ENCODE measurements around the gene MEIOB. TPM values are rescaled to one million over a fixed set of nuclear protein-coding genes. Genes with fewer than 3 reads are reported as not detected.

Gene MEIOB
- total RNA-seq, 1 experiment from 2014 or later = not detected

- ChIA-PET CTCF (interaction anchor here (1.1 kb wide), 1 partner anchor 116 kb away, joined by 3 read pairs; the partner anchor contains the start of gene MAPK8IP3), POLR2A (interaction anchor here (1.0 kb wide), 1 partner anchor 116 kb away, joined by 3 read pairs; the partner anchor contains the start of gene MAPK8IP3)
- BruUV-seq (replicated peaks) = no TSS peak
- H3K4me3 Mint-ChIP-seq (ENCODE audit: unreplicated experiment) = no peak overlapping the region
- no peak for DNase-seq (ENCODE audit: unreplicated experiment)
- no peak for TF ChIP-seq CTCF (IDR thresholded peaks at IDR 0.05; ENCODE audit: unreplicated experiment)
- H3K4me1 Mint-ChIP-seq (ENCODE audit: insufficient read depth, unreplicated experiment) = no peaks in the 10 kb centered on the region
- no peaks in the 10 kb centered on the region for H3K27me3 Mint-ChIP-seq (ENCODE audit: insufficient read depth, unreplicated experiment)
- peaks cover 38% of the 10 kb centered on the region for H3K36me3 Mint-ChIP-seq (ENCODE audit: insufficient read depth, unreplicated experiment)
- no peaks in the 10 kb centered on the region for H3K9me3 Mint-ChIP-seq (ENCODE audit: unreplicated experiment)
- intact Hi-C loops (cut with micrococcal nuclease) = no loop called here
- H3K27ac Mint-ChIP-seq (ENCODE audit: low read depth, unreplicated experiment) = no peak overlapping the region
Measured at GRCh38 chr16:1821861-1822611, 49.9 kb downstream of the MEIOB start.

GRCh38 chr16:1820946-1821290 lies 51.0 kb downstream of the MEIOB start:
- Mint-ChIP-seq H3K27ac (ENCODE audit: low read depth, unreplicated experiment) (no peak overlapping the region), H3K27me3 (ENCODE audit: insufficient read depth, unreplicated experiment) (no peaks in the 10 kb centered on the region), H3K4me3 (ENCODE audit: unreplicated experiment) (no peak overlapping the region), H3K4me1 (ENCODE audit: insufficient read depth, unreplicated experiment) (no peaks in the 10 kb centered on the region), H3K9me3 (ENCODE audit: unreplicated experiment) (no peaks in the 10 kb centered on the region), H3K36me3 (ENCODE audit: insufficient read depth, unreplicated experiment) (peaks cover 38% of the 10 kb centered on the region)
- ChIA-PET CTCF (interaction anchor here (1.0 to 1.1 kb wide), 2 partner anchors 18 to 115 kb away, joined by 3 read pairs; partner anchors contain the start of gene MAPK8IP3), POLR2A (interaction anchor here (1.0 to 1.7 kb wide), 2 partner anchors 39 to 115 kb away, joined by 3 to 6 read pairs; partner anchors contain the start of genes MAPK8IP3, NUBP2 and SPSB3)
- no peak for TF ChIP-seq CTCF (IDR thresholded peaks at IDR 0.05; ENCODE audit: unreplicated experiment)
- DNase-seq (ENCODE audit: unreplicated experiment) = no peak
- intact Hi-C loops (cut with micrococcal nuclease) = no loop called here
- BruUV-seq (replicated peaks) = no TSS peak

- intact Hi-C loops (cut with micrococcal nuclease) = no loop called here
- POLR2A ChIA-PET = interaction anchor here (1.7 kb wide), 1 partner anchor 38 kb away, joined by 6 read pairs; the partner anchor contains the start of genes NUBP2 and SPSB3
- no peaks in the 10 kb centered on the region for H3K27me3 Mint-ChIP-seq (ENCODE audit: insufficient read depth, unreplicated experiment)
- peaks cover 44% of the 10 kb centered on the region for H3K36me3 Mint-ChIP-seq (ENCODE audit: insufficient read depth, unreplicated experiment)
- no peaks in the 10 kb centered on the region for H3K4me1 Mint-ChIP-seq (ENCODE audit: insufficient read depth, unreplicated experiment)
- no TSS peak for BruUV-seq (replicated peaks)
- no peak overlapping the region for H3K4me3 Mint-ChIP-seq (ENCODE audit: unreplicated experiment)
- no peak overlapping the region for H3K27ac Mint-ChIP-seq (ENCODE audit: low read depth, unreplicated experiment)
- CTCF ChIA-PET = interaction anchor here (1.0 to 1.1 kb wide), 2 partner anchors 19 to 114 kb away, joined by 3 read pairs; partner anchors contain the start of gene MAPK8IP3
- no peak for DNase-seq (ENCODE audit: unreplicated experiment)
- no peak for TF ChIP-seq CTCF (IDR thresholded peaks at IDR 0.05; ENCODE audit: unreplicated experiment)
- H3K9me3 Mint-ChIP-seq (ENCODE audit: unreplicated experiment) = no peaks in the 10 kb centered on the region
Measured at GRCh38 chr16:1820096-1820945, 51.6 kb downstream of the MEIOB start.

GRCh38 chr16:1819611-1820010 lies 52.4 kb downstream of the MEIOB start:
- no peaks in the 10 kb centered on the region for H3K9me3 Mint-ChIP-seq (ENCODE audit: unreplicated experiment)
- H3K27ac Mint-ChIP-seq (ENCODE audit: low read depth, unreplicated experiment) = no peak overlapping the region
- H3K4me1 Mint-ChIP-seq (ENCODE audit: insufficient read depth, unreplicated experiment) = no peaks in the 10 kb centered on the region
- intact Hi-C loops (cut with micrococcal nuclease) = no loop called here
- no peak for DNase-seq (ENCODE audit: unreplicated experiment)
- H3K36me3 Mint-ChIP-seq (ENCODE audit: insufficient read depth, unreplicated experiment) = peaks cover 49% of the 10 kb centered on the region
- ChIA-PET CTCF (no interaction called here), POLR2A (interaction anchor here (1.7 kb wide), 1 partner anchor 37 kb away, joined by 6 read pairs; the partner anchor contains the start of genes NUBP2 and SPSB3)
- no peaks in the 10 kb centered on the region for H3K27me3 Mint-ChIP-seq (ENCODE audit: insufficient read depth, unreplicated experiment)
- no peak for TF ChIP-seq CTCF (IDR thresholded peaks at IDR 0.05; ENCODE audit: unreplicated experiment)
- no TSS peak for BruUV-seq (replicated peaks)
- no peak overlapping the region for H3K4me3 Mint-ChIP-seq (ENCODE audit: unreplicated experiment)
